IMR-90 (cell line): ENCODE data around the gene ALB. TPM values are rescaled to one million over a fixed set of nuclear protein-coding genes. Genes with fewer than 3 reads are reported as not detected.

Source experiments
- ATAC-seq: fragments of 200-7000 bp; cut with Tn5 transposase; 2 replicates; pipeline ENCODE4 v1.9.1; 2020; ENCODE audit warnings: low read depth, mild to moderate bottlenecking, moderate library complexity
- BruUV-seq: library from RNA; stranded (reverse); fragments of 400-500 nt; replicated peaks from 2 replicates; lab custom pipeline; 2021; lab: Mats Ljungman, UMichigan
- CTCF ChIA-PET: fragments of 300-600 bp; formaldehyde crosslinking; extraction: SDS; loops from one replicate; lab custom pipeline; 2021; ENCODE audit warnings: antibody characterized with exemption; lab: Yijun Ruan, JAX
- POLR2A ChIA-PET: fragments of 300-600 bp; sonication (Branson Sonifier 250); formaldehyde crosslinking; loops from one replicate; lab custom pipeline; 2022; ENCODE audit warnings: antibody characterized with exemption; ENCODE audit not compliant: unreplicated experiment; lab: Charles Lee
- DNase-seq: peaks from one replicate; pipeline ENCODE4 v3.0.0; 2013
- H2AFZ ChIP-seq: replicated peaks from 2 replicates; pipeline ENCODE3; 2013; ENCODE audit warnings: low read length, mild to moderate bottlenecking; ENCODE audit not compliant: poor library complexity
- H2AK5ac ChIP-seq: 2 replicates; pipeline ENCODE4 v1.6.1; 2013; ENCODE audit warnings: low read depth, low read length, inconsistent platforms
- H2AK9ac ChIP-seq: replicated peaks from 2 replicates; pipeline ENCODE3; 2013; ENCODE audit warnings: mild to moderate bottlenecking, low read depth, low read length, moderate library complexity; ENCODE audit not compliant: poor library complexity
- H2BK120ac ChIP-seq: 2 replicates; pipeline ENCODE4 v1.6.1; 2013; ENCODE audit warnings: low read depth, low read length, inconsistent platforms
- H2BK15ac ChIP-seq: 3 replicates; pipeline ENCODE4 v1.6.1; 2013; ENCODE audit warnings: low read depth, low read length, inconsistent platforms
- H2BK20ac ChIP-seq: 2 replicates; pipeline ENCODE4 v1.6.1; 2013; ENCODE audit warnings: low read depth, mild to moderate bottlenecking, inconsistent platforms, low read length, moderate library complexity
- H2BK5ac ChIP-seq: 2 replicates; pipeline ENCODE4 v1.6.1; 2013; ENCODE audit warnings: mild to moderate bottlenecking, low read depth, low read length, inconsistent platforms; ENCODE audit not compliant: poor library complexity, severe bottlenecking
- H3K14ac ChIP-seq: replicated peaks from 2 replicates; pipeline ENCODE4 v1.6.1; 2013; ENCODE audit warnings: low read depth, low read length, inconsistent platforms
- H3K18ac ChIP-seq: 2 replicates; pipeline ENCODE4 v1.6.1; 2013; ENCODE audit warnings: low read depth, low read length, control low read depth
- H3K23ac ChIP-seq: 2 replicates; pipeline ENCODE4 v1.6.1; 2013; ENCODE audit warnings: low read depth, low read length, inconsistent platforms
- H3K27ac ChIP-seq: 2 replicates; pipeline ENCODE4 v1.5.1; 2013; ENCODE audit warnings: mild to moderate bottlenecking, control low read depth, low read length; ENCODE audit not compliant: insufficient read depth
- H3K27me3 ChIP-seq: 2 replicates; pipeline ENCODE4 v1.6.1; 2013; ENCODE audit warnings: low read length; ENCODE audit not compliant: control insufficient read depth, insufficient read depth
- H3K36me3 ChIP-seq: 2 replicates; pipeline ENCODE4 v1.6.1; 2013; ENCODE audit warnings: low read length, mixed read lengths; ENCODE audit not compliant: control insufficient read depth, insufficient read depth
- H3K4ac ChIP-seq: 2 replicates; pipeline ENCODE4 v1.6.1; 2013; ENCODE audit warnings: low read depth, low read length, inconsistent platforms
- H3K4me1 ChIP-seq: 2 replicates; pipeline ENCODE4 v1.6.1; 2013; ENCODE audit warnings: low read length, mixed read lengths; ENCODE audit not compliant: control insufficient read depth, insufficient read depth
- H3K4me2 ChIP-seq: 2 replicates; pipeline ENCODE4 v1.6.1; 2013; ENCODE audit warnings: low read depth, mild to moderate bottlenecking, control low read depth, low read length, moderate library complexity
- H3K4me3 ChIP-seq: 2 replicates; pipeline ENCODE4 v1.5.1; 2013; ENCODE audit warnings: low read depth, mild to moderate bottlenecking, control low read depth, low read length, moderate library complexity; ENCODE audit not compliant: insufficient read depth
- H3K56ac ChIP-seq: 2 replicates; pipeline ENCODE4 v1.6.1; 2013; ENCODE audit warnings: low read length, inconsistent platforms; ENCODE audit not compliant: insufficient read depth; ENCODE audit errors: extremely low read depth
- H3K79me1 ChIP-seq, 2 experiments: 2 replicates each; pipeline ENCODE4 v1.6.1; 2013; ENCODE audit warnings: low read length in 2 of 2, inconsistent platforms in 1 of 2, low read depth in 1 of 2
- H3K9ac ChIP-seq: 2 replicates; pipeline ENCODE4 v1.6.1; 2013; ENCODE audit warnings: low read depth, low read length, control low read depth
- H3K9me1 ChIP-seq: 2 replicates; pipeline ENCODE4 v1.6.1; 2013; ENCODE audit warnings: low read length, inconsistent platforms; ENCODE audit not compliant: insufficient read depth
- H3K9me3 ChIP-seq: 2 replicates; pipeline ENCODE4 v1.6.1; 2013; ENCODE audit warnings: low read length; ENCODE audit not compliant: control insufficient read depth, insufficient read depth
- H4K20me1 ChIP-seq: 2 replicates; pipeline ENCODE4 v1.6.1; 2013; ENCODE audit warnings: low read length, inconsistent platforms; ENCODE audit not compliant: insufficient read depth
- H4K5ac ChIP-seq: 2 replicates; pipeline ENCODE4 v1.6.1; 2013; ENCODE audit warnings: mild to moderate bottlenecking, low read depth, low read length, control low read depth
- H4K8ac ChIP-seq, 2 experiments: 2 replicates each; pipeline ENCODE4 v1.6.1; 2013; ENCODE audit warnings: low read depth in 2 of 2, low read length in 2 of 2, control low read depth in 1 of 2, inconsistent platforms in 1 of 2
- H4K91ac ChIP-seq: 2 replicates; pipeline ENCODE4 v1.6.1; 2013; ENCODE audit warnings: low read depth, low read length, inconsistent platforms; ENCODE audit not compliant: insufficient read depth
- CHD1 ChIP-seq: IDR thresholded peaks from 2 replicates; pipeline ENCODE4 v1.6.1; 2012; ENCODE audit warnings: low read depth, low read length, improper control_type of control experiment
- CTCF ChIP-seq: conservative IDR thresholded peaks from 2 replicates; pipeline ENCODE4 v1.5.1; 2012; ENCODE audit warnings: mild to moderate bottlenecking, low read depth, low read length, improper control_type of control experiment
- FOS ChIP-seq: fragments of 150-350 bp; IDR thresholded peaks from 2 replicates; pipeline ENCODE4 v1.6.1; 2016; ENCODE audit warnings: low read depth, low read length
- NFE2L2 ChIP-seq: fragments of 150-350 bp; IDR thresholded peaks from 2 replicates; pipeline ENCODE4 v1.6.1; 2016; ENCODE audit warnings: low read depth, mild to moderate bottlenecking, low read length
- RCOR1 ChIP-seq: IDR thresholded peaks from 2 replicates; pipeline ENCODE4 v1.6.1; 2012; ENCODE audit warnings: mild to moderate bottlenecking, low read length, improper control_type of control experiment; ENCODE audit not compliant: insufficient replicate concordance
- SMC3 ChIP-seq: fragments of 150-350 bp; IDR thresholded peaks from 2 replicates; pipeline ENCODE4 v1.6.1; 2016; ENCODE audit warnings: low read depth, mild to moderate bottlenecking, antibody characterized with exemption, low read length, moderate library complexity
- WGBS, 2 experiments: methylation state at CpG; one replicate each; pipeline versions ENCODE4 v1.1.5 to v1.1.7; 2013; ENCODE audit warnings: missing lambda C conversion rate in 2 of 2; ENCODE audit not compliant: insufficient read length in 1 of 2; ENCODE audit errors: extremely low coverage in 2 of 2; 5-methylcytosine and 5-hydroxymethylcytosine counted together
- dilution Hi-C: fragments of 300-500 bp; cut with HindIII; formaldehyde crosslinking; loops from one replicate; pipeline ENCODE4 v1.14.3; 2018; ENCODE audit warnings: low sequenced_read_pairs; ENCODE audit not compliant: unreplicated experiment
- in situ Hi-C: fragments of 300-500 bp; cut with MboI; formaldehyde crosslinking; loops from 3 replicates; pipeline ENCODE4 v1.14.3; 2019; ENCODE audit warnings: low sequenced_read_pairs, inconsistent platforms, mixed read lengths
- intact Hi-C: fragments of 100-400 bp; cut with micrococcal nuclease; formaldehyde crosslinking; loops from 2 replicates; pipeline ENCODE4 v1.10.0; 2022
- polyA plus RNA-seq, 3 experiments: library from polyadenylated mRNA; depleted of rRNA; stranded (reverse); fragments of >200 nt; gene quantifications; 2 replicates each; pipeline ENCODE4 v1.2.3, GENCODE V29; 2012; ENCODE audit warnings: low replicate concordance in 1 of 3
- total RNA-seq: library from RNA; depleted of rRNA; stranded (reverse); fragments of >200 nt; gene quantifications from 2 replicates; pipeline ENCODE4 v1.2.3, GENCODE V29; 2012

ALB gene
- total and polyA plus RNA-seq, 2 of the 4 experiments (the other 2 are of a cell fraction) = not detected

DNA sequence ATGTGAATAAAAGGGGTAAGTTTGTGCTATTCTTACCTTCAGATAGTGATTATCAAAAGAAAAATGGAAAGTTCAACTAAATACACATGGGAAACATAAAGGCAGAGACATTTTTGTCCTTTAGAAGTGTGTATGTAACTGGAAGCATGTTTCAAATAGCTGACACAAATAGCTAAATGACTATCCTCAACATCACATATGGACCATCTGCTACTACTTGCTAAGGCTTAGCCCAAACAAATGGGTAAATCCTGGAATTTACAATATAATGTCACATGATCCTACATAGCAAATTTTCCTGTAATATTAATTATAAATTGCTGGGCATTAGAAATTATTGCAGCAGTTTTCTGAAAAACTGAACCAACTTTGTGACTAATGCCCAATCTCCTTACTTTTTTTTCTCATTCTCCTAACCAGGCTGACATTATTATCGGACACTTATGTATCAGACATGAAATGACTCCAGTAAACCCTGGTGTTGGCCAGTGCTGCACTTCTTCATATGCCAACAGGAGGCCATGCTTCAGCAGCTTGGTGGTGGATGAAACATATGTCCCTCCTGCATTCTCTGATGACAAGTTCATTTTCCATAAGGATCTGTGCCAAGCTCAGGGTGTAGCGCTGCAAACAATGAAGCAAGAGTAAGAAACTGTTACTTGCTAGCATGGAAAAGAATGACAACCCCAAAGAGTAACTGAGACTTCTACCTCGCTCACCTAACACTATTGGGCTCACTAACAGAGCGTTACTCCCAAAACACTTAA, 48.1 kb downstream of the ALB start:
- dilution Hi-C loops (no loop called here), intact Hi-C loops (loop anchor here (5.0 kb wide), 1 partner anchor 110 kb away; no protein-coding TSS in a partner anchor), in situ Hi-C loops (no loop called here)
- Histone ChIP-seq H4K20me1 (no peaks in the 10 kb centered on the region), H2BK5ac (no peak overlapping the region), H3K18ac (no peak overlapping the region), H3K14ac (no peak overlapping the region), H3K23ac (no peak overlapping the region), H3K27me3 (no peaks in the 10 kb centered on the region), H3K4ac (no peak overlapping the region), H2AFZ (no peak overlapping the region), H4K5ac (no peak overlapping the region), H2BK20ac (no peak overlapping the region), H2BK15ac (no peak overlapping the region), H3K9ac (no peak overlapping the region), H4K8ac (no peak overlapping the region), H3K36me3 (no peaks in the 10 kb centered on the region), H3K9me3 (no peaks in the 10 kb centered on the region), H3K4me2 (no peak overlapping the region), H3K56ac (no peak overlapping the region), H4K91ac (no peak overlapping the region), H2BK120ac (no peak overlapping the region), H2AK9ac (no peak overlapping the region), H2AK5ac (no peak overlapping the region), H3K9me1 (no peaks in the 10 kb centered on the region), H3K27ac (no peak overlapping the region), H3K79me1 (no peaks in the 10 kb centered on the region), H3K4me1 (peaks cover 3% of the 10 kb centered on the region), H3K4me3 (no peak overlapping the region)
- DNase-seq (no peak), ATAC-seq (no peak)
- POLR2A ChIA-PET = no interaction called here
- CTCF ChIA-PET = no interaction called here
- BruUV-seq = no TSS peak
- WGBS, 2 experiments = 57% methylated on average over 1 of the region's 4 CpGs; no CpG with 5 or more reads in 1 of the 2 experiments
- TF ChIP-seq SMC3 = no peak
- TF ChIP-seq CHD1 = no peak
- no peak for TF ChIP-seq FOS
- no peak for TF ChIP-seq RCOR1
- TF ChIP-seq CTCF = no peak
- no peak for TF ChIP-seq NFE2L2
